UCSD-AML1 (cell line): Measurements from ENCODE around the gene H6PD.
A peak's percentile ranks its signal among the peaks of the same experiment; 100 is the strongest.

Experiments
- DNase-seq: peaks from one replicate; lab custom pipeline; 2025; ENCODE audit not compliant: unreplicated experiment; lab: John Stamatoyannopoulos, UW

The H6PD gene

DNA sequence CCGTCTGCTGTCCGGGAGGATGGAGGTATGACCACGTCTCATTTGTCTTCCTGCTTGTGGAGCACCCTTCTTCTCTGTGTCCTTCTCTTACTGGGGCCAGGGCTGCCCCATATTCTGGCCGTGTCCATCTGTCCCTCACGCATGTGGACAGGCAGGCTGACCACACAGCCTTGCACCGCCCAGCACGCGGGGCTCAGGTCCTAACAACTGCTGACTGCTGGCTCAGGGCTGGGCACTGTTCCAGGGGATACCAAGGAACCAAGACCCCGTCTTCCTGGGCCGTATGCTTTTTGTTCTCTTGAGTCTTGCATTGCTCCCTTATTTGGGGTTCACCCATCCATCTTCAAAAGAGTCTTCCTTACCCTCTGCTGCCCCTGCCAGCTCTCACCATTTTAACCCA is 40.6 kb downstream of the H6PD start:
- DNase-seq = no peak

DNA sequence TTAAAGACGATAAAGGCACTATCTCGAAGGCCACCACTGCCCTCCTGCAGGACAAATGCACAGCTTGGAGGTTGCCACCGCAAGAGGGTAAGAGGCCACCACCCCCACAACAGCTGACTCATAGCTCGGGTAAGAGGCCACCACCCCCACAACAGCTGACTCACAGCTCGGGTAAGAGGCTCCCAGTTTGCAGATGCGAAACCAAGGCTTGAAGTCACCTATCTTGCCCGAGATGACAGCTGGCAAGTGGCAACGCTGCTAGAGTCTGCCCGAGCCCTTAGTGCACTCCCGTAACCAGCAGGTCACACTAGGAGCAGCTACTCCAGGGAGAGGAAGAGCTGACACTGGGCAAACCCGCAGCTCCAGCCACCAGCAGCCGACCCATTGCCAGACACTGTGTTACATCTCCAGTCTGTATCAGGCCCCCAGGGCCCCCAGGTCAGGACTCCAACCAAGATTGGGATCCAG is 41.0 kb downstream of the H6PD start:
- peak; percentile 75 for DNase-seq

DNA sequence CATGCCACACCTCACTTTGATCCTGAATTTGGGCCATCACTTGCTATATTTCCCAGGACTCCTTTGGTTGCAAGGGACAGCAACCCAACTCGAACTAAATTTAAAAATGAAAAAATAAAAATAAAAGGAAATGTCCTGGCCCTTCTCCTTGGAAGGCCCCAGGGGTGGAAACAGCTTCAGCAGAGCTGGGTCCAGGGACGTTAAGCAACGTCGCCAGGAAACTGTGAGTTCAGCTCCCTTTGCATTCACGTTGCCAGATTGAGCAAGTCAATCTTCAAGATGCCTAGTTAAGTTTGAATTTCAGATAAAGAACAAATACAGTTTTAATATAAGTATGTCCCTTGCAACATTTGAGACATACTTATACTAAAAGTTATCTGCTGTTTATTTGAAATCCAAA is 43.5 kb downstream of the H6PD start:
- DNase-seq = no peak

DNA sequence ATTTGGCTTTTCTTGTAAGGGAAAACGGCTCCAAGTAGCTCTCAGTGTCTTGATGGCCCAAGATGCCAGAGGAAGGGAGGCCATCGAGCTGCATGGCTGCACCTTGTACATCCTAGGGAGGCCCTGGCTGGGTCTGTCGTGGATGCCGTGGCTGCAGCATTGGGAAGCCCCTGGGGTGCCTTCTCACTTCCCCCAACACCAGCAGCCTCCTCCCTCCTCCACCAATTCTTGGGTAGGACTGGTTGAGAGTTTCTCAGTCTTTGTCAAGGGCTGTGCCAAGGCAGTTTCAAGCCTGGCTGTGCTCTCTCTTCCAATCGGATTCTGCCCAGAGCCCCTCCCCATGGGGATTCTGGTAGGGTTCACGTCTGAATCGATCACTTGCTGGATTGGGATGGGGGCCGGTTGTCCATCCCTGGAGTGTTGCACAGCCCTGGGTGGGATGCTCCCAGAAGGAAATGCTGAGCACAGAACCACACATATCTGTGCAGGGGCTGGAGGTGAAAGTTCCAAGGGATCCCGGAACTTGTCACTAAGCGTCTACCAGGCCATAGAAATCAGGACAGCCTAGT is 44.1 kb downstream of the H6PD start:
- no peak for DNase-seq

DNA sequence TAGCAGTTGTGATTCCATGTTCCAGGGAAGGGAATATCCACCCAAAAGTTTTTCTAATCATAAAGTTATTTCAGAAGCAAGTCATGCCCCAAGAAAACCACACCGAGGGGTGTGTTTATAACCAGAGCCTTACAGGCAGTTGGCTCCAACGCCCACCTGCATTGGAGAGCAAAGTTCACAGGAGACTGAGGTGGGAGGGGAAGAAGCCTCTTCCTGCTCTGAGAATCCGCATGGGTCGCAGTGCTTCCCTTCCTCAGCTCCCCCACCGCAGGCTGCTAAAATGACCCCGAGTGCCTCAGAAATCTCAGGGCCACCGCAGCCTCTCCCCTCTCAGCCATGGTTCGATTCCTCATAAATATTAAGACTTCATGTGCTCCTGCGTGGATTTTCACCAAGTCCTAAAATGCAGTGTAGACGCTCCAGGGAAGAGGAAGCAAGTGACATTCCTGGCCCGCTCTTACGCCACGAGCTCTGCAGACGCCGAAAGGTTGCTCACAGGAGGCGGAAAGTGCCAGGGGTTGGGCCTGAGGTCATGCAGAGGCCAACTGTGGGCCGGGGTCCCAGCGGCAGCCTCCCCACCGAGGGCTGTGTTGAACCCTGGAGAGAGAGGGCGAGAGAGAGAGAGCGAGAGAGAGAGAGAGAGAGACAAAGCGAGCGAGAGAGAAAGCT is 44.7 kb downstream of the H6PD start:
- DNase-seq = no peak

DNA sequence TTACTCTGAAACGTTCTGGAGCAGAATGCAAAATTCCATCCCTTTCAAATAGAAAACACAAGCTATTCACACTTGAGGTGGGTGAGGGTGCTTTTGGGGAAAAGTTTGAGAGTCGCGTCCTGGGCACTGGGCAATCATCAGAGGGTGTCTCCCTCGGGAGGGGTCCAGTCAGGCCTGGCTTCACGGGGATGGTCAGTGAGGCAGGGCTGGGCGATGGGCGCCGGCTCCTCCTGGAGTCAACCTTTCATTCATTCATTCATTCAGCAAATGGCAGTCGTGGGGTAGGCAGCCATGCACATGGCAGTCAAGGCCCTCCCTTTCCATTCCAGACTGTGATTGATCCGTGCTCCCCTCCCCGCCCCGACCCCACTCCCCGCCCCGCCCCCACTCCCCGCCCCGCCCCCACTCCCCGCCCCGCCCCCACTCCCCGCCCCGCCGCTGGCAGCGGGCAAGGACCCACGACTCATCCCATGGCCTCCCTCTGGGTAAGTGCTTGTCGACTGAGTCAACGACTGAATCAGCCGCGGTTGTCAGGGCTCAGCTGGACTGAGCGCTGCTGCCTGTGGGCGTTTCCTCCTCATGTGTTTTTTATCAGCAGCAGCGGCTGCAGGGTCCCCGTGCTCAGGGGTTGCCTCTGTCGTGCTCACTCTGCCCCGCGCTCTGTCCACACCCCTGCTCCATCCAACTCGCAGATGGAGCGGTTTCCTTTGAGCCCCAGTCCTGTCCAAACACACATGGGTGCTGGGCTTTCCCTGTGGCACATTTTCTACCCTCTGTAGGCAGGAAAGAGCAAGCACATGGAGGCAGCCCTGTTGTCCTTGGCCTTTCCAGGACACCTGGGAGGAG is 45.7 kb downstream of the H6PD start:
- peak; percentile 45 for DNase-seq

DNA sequence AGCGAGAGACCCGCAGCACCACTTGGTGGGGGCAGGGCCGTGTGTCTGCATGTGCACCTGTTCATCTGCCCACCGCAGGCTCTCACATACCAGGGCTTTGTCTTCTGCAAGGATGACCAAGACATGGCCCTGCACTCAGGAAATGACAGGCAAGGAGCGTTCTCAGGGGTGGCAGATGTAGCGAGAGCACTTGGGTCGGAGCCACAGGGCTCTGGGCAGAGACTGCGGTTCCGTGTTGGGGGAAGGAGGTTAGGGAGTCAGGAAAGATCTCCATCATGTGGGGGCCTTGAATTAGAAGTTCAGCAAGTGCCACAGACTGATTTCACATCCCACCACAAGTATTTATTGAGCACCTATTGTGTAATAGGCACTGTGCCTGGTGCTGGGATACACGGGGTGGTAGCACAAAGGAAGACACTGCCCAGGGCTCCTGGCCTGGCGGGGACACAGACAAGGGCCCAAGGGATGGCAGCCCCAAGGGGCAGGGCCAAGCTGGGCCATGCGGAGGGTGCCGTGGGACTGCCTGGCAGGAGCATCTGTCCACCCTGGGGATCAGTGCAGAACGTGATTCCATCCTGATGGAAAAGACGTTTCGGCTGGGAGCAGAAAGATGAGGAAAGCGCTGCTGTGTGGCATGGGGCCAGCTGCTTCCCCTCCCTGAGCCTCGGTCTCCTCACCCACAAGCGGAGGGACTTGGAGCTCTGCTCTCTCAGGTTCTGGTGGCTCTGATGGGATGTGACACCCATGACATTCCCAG is 46.7 kb downstream of the H6PD start:
- no peak for DNase-seq

DNA sequence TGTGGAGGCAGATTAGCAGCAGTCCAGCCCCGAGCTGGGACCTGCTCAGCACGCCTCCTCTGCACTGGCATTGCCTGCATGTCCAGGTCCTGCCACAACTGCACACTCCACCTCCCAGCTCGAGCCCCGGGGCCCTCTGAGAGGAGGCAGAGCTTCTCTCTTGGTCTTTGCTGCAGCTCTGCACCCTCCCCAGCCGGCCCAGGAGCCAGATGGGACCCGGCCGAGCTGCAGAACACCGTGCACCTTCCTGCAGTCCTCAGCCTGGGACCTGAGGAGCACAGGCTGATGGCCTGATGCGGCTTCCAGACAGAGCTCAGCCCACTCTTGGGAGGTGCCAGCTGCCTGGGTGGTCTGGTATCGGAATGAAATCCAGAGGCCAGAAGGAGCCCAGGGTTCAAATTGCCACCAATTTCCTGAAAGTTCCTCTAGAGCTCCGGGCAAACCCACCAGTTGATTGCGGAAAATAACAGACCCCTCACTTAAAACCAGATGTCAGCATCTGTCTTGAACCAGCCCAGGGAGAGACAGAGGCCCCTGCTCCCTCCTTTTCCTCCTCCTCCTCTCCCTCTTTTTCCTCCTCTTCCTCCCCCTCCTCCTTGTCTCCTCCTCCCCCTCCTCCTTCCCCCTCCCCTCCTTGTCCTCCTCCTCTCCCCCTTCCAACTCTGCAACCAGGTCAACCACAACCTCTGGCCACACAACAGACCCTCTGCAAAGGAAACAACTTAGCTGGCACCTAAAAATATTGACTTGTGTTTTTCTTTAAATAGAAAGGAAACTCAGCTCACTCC is 47.5 kb downstream of the H6PD start:
- no peak for DNase-seq

DNA sequence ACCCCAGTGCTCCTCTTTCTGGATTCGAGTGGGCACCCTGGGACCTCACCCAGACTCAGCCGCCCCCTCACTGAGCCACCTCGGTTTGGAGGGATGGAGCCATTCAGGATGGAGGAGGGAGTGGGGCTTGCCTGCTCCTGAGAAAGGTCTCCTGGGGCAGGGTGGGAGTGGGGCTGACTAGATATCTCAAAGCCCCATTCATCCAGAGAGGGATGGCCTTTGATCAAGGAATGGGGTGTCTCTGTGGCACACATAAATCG is 48.1 kb downstream of the H6PD start:
- DNase-seq = no peak

DNA sequence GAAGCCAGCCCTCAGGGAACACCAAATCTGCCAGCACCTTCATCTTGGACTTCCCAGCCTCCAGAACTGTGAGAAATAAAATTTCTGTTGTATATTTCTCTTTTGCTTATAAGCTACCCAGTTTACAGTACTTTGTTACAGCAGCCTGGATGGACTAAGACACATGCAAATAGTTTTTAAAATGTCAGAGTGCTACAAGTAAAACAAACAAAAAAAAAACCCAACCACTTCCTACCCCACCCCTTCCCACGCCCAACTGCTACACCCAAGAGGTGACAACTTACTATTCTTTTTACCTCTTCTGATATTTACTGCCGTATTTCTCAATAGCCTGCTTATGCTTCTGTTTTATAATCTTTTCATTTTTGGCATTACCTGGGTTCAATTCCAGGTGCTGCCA is 49.5 kb downstream of the H6PD start:
- DNase-seq = no peak

DNA sequence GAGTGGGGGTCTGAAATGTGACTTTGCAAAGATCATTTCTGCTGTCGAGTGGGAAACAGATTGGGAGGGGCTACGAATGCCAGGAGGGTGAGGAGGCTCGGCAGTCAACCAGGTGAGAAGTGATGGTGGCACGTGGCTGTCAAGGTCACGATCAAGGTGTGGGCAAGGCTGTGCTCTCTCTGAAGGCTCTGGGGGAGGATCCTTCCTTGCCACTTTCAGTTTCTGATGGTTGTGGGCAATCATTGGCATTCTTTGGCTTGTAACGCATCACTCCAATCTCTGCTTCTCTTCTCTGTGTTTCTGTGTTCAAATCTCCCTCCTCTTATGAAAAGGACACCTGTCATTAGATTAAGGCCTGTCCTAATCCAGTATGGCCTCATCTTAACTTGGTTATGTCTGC is 52.0 kb downstream of the H6PD start:
- no peak for DNase-seq

DNA sequence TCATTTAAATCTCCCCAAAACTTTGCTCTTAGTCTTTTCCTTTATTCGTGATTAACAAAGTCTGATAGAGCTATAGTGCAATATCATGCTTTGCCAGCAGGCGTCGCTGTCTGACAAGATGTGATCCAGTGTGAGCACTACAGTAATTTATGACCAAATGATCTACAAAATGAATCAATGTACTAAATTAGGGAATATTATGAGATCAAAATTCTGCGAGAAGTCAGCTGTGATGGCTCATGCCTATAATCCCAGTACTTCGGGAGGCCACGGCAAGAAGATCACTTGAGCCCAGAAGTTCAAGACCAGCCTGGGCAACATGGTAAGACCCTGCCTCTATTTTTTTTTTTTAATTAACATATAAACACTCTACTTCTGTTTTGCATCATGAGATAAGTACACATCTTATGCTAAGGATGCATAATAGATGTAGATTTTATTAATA is 54.5 kb downstream of the H6PD start:
- DNase-seq = peak; percentile 65

DNA sequence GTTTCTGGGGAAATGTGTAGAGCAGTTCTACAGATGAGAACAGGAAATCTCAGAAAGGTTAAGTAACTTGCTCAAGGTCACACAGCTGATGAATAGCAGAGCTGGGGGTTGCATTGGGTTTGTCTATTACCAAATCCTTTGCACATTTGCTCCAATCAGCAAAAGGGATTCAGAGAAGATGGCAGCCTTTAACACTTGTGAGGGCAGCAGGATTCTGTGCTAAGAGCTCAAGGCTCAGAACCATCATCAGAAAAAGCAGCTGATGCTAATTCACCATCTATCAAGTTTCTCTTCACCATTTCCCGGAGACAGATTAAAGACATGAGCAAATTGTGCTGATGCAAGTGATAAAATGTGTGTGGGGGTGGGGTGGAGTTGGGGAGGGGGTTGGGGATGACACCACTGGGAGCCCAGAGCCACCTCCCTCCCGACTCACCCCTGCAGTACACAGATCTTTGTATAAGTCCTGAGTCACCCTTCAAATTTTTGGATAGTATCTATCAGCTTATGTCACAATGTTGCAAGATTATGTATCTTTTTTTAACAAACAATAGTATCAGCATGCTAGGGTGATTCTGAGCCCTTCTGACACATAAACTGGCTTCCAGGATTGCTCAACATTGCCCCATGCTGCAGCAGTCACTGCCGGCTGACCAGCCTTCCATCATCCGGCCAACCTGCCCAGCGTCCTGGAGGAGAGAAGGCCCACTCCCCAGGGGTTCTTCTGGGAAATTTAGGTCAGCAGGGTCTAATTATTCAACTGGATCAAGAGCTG is 55.3 kb downstream of the H6PD start:
- DNase-seq = no peak

DNA sequence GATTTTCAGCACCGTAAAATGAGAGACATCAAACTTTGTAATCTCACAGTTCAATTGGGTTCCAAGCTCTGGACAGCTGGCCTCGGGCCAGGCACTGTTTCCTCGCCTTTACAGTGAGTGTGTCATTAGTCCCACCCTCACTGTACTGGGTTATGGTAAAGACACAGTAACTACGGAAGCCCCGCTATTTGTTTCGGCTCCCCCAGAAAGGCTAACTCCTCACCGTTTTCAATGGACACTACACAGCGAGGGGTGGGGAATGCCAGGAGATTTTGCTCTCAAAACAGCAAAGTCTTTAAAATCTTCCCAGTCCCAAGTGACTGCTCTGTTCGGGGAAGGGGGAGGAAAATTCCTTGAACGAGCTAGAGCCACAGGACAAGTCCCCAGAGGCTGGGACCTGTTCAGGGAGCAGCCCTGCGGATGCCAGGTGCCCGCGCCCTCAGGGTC is 57.4 kb downstream of the H6PD start:
- no peak for DNase-seq

DNA sequence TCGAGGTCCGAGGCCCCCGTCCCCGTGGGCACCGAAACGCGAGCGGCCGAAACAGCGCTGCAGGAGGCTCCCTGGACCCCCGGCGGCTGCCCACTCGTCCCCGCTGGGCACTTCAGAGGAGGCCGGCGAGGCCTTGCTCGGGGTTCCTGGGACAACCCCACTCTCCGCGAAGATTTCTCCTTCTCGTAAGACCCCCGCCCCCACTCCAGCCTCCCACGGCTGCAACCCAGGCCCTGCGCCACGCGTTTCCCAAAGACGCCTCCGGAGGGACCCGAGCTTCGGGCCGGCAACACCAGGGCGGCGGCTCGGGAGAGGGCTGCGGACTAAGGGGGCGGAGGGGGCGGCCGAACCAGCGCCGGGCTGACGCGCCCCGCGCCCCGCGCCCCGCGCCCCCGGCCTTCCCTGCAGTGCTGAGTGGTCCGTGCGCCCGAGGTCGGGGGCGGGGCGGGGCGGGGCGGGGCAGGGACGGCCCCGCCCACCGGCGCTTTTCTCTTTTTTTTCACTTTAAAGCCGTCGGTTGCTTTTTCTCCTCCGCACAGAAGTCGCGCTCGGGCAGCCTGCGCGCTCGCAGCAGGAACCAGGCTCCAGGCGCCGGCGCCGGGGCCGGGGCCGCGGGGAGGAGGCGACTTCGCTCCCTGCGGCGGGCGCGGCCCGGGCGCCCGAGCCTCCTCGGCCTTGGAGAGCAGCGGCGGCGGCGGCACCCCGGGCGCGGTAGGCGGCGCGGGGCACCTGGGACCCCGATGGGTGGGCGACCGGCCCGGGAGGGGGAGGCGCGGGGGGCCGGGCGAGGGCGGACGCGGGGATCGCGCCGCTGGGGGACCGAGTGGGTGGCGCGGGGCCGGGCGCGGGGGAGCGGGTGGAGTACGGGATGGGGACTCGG is 58.0 kb downstream of the H6PD start, which contains the start of gene SPSB1:
TSS of gene SPSB1 (plus strand) at position 534 of the 880 bp plus-strand sequence. CDS start 62,998 bp downstream, outside the sequence.
- DNase-seq = peak; percentile 78

DNA sequence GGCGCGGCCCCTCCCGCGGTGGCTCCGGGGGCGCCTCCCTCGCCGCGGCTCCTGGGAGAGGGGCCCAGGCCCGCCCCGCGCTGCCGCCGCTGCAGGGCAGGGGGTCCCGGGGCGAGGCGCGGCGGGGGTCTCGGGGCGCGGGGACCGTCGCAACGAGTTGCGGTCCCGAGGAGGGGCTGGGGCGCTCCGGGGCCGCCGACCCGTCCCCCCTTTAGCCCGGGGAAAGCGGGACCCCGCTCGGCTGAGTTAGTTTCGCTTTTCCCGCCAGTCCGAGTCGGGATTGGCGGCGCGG is 58.6 kb downstream of the H6PD start:
- DNase-seq = no peak

DNA sequence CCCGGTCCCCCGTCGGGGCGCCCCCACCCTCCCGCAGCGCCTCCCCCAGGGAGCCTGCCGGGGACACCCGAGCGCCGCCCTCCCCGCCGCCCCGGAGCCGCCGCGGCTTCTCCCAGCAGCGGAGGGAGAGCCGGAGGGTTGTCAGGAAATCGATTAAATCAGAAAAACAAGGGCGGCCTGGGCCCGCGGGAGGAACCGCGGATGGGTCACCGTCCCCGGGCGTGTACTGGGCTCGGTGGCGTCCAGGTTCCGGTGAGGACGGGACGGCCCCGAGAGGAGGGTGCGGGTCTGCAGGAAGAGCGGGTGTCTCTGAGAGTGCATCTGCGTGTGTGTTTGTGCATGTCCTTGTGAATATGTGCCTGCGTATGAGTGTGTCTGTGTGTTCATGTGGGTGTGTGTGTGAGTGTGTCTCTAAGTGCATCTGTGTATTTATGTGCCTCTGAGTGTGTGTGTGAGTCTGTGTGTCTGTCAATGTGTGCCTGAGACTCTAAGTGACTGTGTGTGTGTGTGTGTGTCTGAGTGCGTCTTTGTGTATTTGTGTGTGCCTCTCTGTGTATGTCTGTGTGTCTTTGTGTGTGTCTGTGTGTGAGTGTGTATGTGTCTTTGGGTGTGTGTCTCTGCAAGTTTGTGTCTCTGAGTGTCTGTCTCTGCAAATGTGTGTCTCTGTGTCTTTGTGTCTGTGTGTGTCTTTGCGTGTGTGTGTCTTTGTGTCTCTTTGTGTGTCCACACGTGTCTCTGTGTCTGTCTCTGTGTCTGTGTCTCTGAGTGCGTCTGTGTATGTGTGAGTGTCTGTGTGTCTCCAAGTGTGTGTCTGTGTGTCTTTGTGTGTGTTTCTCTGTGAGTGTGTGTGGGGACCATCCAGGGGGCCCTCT is 59.2 kb downstream of the H6PD start:
- DNase-seq = no peak

DNA sequence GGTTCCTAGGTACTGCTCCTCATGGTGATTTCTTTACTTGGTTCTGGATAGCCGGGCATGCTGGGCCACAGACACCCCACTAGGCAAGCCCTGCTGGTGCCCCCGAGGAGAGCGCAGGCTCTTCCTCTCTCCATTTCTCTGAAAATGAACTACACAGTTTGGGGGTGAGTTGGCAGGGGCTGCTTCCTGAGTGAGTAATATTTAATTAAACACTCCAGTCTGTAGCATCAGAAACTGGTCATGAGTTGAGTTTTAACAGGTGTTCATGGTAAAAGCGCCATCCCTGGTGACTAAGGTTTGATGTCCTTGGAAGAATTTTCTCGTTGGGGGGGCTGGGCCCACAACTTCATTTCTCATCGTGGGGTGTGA is 59.8 kb downstream of the H6PD start:
- no peak for DNase-seq
